Breast epithelium (tissue), 4 donors: ENCODE measurements around the gene NTRK2. TPM values are rescaled to one million over a fixed set of nuclear protein-coding genes. Genes with fewer than 3 reads are reported as not detected.
A peak's percentile ranks its signal among the peaks of the same experiment; 100 is the strongest.

Experiments
- DNase-seq, 2 donors: peaks; one replicate each; pipeline ENCODE4 v3.0.0-alpha.2; 2019; ENCODE audit warnings: low spot score in 2 of 2
- H3K27ac ChIP-seq, 2 donors: fragments of 200-600 bp; sonication (generic) in 1 of 2; one replicate each; pipeline ENCODE4 v1.5.1; 2016 to 2019; ENCODE audit warnings: mild to moderate bottlenecking in 1 of 2
- H3K27me3 ChIP-seq, 2 donors: fragments of 200-600 bp; sonication (generic) in 1 of 2; one replicate each; pipeline versions ENCODE4 v1.5.1 to v1.6.0; 2017 to 2019; ENCODE audit warnings: control low read depth in 1 of 2, mild to moderate bottlenecking in 1 of 2
- H3K36me3 ChIP-seq: fragments of 200-600 bp; one replicate; pipeline ENCODE4 v1.5.1; 2019
- H3K4me1 ChIP-seq, 2 donors: fragments of 200-600 bp; sonication (generic); one replicate each; pipeline ENCODE4 v1.5.1; 2016 to 2019; ENCODE audit warnings: control low read depth in 1 of 2
- H3K4me3 ChIP-seq, 3 donors: fragments of 200-600 bp; sonication (generic); 1 replicate in 2 of 3; 2 replicates in 1 of 3; pipeline ENCODE4 v1.5.1; 2016 to 2019; ENCODE audit warnings: mild to moderate bottlenecking in 3 of 3, moderate library complexity in 2 of 3
- H3K9me3 ChIP-seq, 2 donors: fragments of 200-600 bp; sonication (generic) in 1 of 2; one replicate each; pipeline ENCODE4 v1.5.1; 2016 to 2019; ENCODE audit warnings: control low read depth in 1 of 2
- POLR2A ChIP-seq: fragments of 450-650 bp; IDR thresholded peaks from one replicate; pipeline ENCODE4 v1.6.1; 2016; ENCODE audit warnings: antibody characterized with exemption, mild to moderate bottlenecking, moderate library complexity
- POLR2AphosphoS5 ChIP-seq, 3 donors: sonication (generic); formaldehyde crosslinking; IDR thresholded peaks; one replicate each; pipeline ENCODE4 v1.6.1; 2017; ENCODE audit warnings: antibody characterized with exemption in 3 of 3
- intact Hi-C: fragments of 100-400 bp; cut with DNase I; formaldehyde crosslinking; loops from one replicate; pipeline ENCODE4 v1.15.1; 2023; ENCODE audit warnings: low total_unique reads
- total RNA-seq, 3 donors: library from RNA; depleted of rRNA; stranded (reverse); fragments of >200 nt; gene quantifications; one replicate each; pipeline ENCODE4 v1.1.0, GENCODE V29; 2016
- TF ChIP-seq, protein P1 (sequence below), 3 donors: fragments of 450-650 bp; IDR thresholded peaks; one replicate each; pipeline ENCODE4 v1.5.1; 2016 to 2017; ENCODE audit warnings: antibody characterized with exemption in 3 of 3, mild to moderate bottlenecking in 3 of 3, moderate library complexity in 3 of 3

The NTRK2 gene
- total RNA-seq, 3 donors from 2014 or later: 25.9 to 134 (median 112) TPM

DNA sequence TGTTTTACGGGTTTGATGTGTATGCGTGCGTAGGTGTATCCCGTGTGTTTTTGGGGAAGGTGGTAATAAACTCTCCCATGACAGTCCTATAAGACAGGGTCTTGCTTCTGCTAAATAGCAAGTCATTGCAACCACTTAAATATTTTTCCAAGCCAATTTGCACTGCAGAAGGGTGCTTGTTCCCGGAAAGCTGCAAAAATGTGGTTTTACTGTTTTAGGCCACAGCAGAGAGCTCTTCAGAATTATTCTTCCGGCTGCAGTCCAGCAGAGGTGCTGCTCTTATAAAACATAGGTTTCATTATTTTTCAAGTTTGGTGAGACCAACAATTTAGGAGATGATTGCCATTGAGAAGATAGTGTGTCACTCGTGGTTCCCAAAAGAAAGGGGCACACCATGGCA is 192.8 kb downstream of the NTRK2 start:
- no peaks in the 10 kb centered on the region for H3K27me3 ChIP-seq
- peaks cover 0 to 10% of the 10 kb centered on the region in 2 donors for H3K4me1 ChIP-seq
- no peaks in the 10 kb centered on the region for H3K36me3 ChIP-seq
- TF ChIP-seq POLR2AphosphoS5 (IDR thresholded peaks at IDR 0.05) (no peak), POLR2A (no peak)
- TF ChIP-seq, protein P1, sequence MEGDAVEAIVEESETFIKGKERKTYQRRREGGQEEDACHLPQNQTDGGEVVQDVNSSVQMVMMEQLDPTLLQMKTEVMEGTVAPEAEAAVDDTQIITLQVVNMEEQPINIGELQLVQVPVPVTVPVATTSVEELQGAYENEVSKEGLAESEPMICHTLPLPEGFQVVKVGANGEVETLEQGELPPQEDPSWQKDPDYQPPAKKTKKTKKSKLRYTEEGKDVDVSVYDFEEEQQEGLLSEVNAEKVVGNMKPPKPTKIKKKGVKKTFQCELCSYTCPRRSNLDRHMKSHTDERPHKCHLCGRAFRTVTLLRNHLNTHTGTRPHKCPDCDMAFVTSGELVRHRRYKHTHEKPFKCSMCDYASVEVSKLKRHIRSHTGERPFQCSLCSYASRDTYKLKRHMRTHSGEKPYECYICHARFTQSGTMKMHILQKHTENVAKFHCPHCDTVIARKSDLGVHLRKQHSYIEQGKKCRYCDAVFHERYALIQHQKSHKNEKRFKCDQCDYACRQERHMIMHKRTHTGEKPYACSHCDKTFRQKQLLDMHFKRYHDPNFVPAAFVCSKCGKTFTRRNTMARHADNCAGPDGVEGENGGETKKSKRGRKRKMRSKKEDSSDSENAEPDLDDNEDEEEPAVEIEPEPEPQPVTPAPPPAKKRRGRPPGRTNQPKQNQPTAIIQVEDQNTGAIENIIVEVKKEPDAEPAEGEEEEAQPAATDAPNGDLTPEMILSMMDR (IDR thresholded peaks at IDR 0.05): no peak
- H3K4me3 ChIP-seq: no peak overlapping the region
- H3K9me3 ChIP-seq: no peaks in the 10 kb centered on the region
- H3K27ac ChIP-seq: peak overlapping the region; percentile 79 to 84
- intact Hi-C loops: no loop called here
- no peak for DNase-seq

DNA sequence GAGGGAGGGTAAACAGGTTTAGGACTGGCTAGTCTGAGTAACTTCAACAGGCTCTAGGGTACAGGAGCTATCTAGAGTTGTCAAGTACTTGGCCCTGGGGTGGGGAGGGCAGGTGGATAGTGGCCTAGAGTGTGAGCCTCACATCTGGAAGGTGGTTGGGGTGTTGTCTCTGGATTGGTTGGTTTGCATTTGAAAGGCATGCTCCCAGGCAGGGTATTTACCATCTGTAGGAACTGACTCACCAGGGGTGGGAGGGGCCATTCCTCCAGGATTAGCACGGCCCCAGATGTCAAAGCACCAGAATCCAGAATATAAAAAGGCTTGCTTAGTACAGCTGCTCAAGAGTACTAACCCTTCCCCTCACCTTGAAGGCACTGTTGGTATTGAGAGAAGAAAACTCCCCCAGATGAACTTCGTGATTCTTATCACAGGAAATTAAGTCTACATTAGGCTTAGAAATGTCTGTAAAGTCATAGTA is 193.3 kb downstream of the NTRK2 start:
- Histone ChIP-seq H3K27ac (peak overlapping the region; percentile 79 to 84), H3K27me3 (no peaks in the 10 kb centered on the region), H3K4me1 (peaks cover 0 to 5% of the 10 kb centered on the region in 2 donors), H3K36me3 (no peaks in the 10 kb centered on the region), H3K4me3 (no peak overlapping the region), H3K9me3 (no peaks in the 10 kb centered on the region)
- DNase-seq: no peak
- TF ChIP-seq POLR2A: no peak
- TF ChIP-seq, protein P1 (IDR thresholded peaks at IDR 0.05): no peak
- intact Hi-C loops: no loop called here

DNA sequence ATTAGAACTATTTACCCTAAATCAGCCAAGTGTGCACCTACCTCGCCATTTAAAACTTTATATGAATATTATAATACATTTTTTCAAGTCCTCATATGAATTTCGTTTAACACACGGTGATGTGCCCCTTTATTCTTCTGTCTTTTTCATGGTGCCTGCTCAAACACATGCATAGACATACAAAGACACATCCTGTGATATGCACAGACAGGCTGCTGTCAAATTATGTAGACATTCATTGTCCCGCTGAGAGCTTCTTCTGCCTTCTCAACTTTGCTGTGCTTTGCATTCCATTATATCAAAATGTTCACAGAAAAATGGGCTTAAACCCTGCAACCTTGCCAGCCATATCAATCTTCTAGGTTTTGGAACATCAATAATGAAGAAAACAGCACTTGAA is 193.8 kb downstream of the NTRK2 start:
- Histone ChIP-seq H3K4me3 (no peak overlapping the region), H3K4me1 (no peaks in the 10 kb centered on the region), H3K27me3 (no peaks in the 10 kb centered on the region), H3K9me3 (no peaks in the 10 kb centered on the region), H3K27ac (peak overlapping the region in 1 of 2 donors; percentile 84), H3K36me3 (no peaks in the 10 kb centered on the region)
- DNase-seq: no peak
- TF ChIP-seq, protein P1 (IDR thresholded peaks at IDR 0.05): no peak
- intact Hi-C loops: no loop called here

DNA sequence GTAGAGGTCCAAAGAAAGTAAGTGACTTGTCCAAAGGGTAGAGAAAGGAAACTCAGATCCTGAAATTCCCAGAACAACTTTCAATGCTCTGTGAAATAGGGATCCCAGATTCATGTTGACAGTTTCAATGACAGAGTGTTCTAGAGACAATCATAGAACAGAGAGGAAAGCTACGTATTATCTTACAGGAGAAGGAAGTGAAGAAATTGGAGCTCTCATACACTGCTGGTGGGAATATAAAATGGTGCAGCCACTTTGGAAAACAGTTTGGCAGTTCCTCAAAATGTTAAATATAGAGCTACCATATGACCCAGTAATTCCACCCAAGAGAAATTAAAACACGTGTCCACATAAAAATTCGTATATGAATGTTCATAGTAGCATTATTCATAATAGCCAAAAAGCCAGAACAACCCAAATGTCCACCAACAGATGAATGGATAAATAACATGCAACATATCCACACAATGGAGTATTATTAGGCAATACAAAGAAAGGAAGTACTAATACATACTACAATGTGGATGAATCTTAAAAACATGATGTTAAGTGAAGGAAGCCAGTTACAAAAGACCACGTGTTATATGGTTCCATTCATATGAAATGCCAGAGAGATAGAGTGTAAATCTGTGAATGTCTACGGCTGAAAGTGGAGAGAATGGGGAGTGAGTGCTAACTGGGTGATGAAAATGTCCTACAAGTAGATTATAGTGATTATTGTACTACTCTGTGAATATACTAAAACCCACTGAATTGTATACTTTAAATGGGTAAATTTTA is 197.1 kb downstream of the NTRK2 start:
- H3K27me3 ChIP-seq: no peaks in the 10 kb centered on the region
- H3K4me1 ChIP-seq: no peaks in the 10 kb centered on the region
- H3K36me3 ChIP-seq: no peaks in the 10 kb centered on the region
- intact Hi-C loops: no loop called here
- H3K9me3 ChIP-seq: no peaks in the 10 kb centered on the region
- H3K4me3 ChIP-seq: no peak overlapping the region
- no peak for DNase-seq
- TF ChIP-seq POLR2A (no peak), POLR2AphosphoS5 (IDR thresholded peaks at IDR 0.05) (no peak)
- no peak overlapping the region for H3K27ac ChIP-seq

DNA sequence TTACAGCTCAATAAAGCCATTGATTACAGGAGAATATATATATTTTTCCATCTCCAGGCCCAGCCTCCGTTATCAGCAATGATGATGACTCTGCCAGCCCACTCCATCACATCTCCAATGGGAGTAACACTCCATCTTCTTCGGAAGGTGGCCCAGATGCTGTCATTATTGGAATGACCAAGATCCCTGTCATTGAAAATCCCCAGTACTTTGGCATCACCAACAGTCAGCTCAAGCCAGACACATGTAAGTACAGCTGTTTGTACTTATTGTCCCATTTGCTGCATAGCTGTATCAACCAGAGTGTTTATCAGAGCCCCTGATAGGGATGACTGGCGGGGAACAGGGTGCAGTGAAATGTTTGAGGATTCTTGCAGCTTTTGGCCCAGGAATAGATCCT is 197.7 kb downstream of the NTRK2 start:
- H3K36me3 ChIP-seq: no peaks in the 10 kb centered on the region
- no peak overlapping the region for H3K27ac ChIP-seq
- intact Hi-C loops: no loop called here
- no peaks in the 10 kb centered on the region for H3K4me1 ChIP-seq
- no peak overlapping the region for H3K4me3 ChIP-seq
- H3K9me3 ChIP-seq: no peaks in the 10 kb centered on the region
- TF ChIP-seq POLR2A (no peak), POLR2AphosphoS5 (IDR thresholded peaks at IDR 0.05) (no peak)
- TF ChIP-seq, protein P1 (IDR thresholded peaks at IDR 0.05): no peak
- H3K27me3 ChIP-seq: no peaks in the 10 kb centered on the region
- DNase-seq: no peak
